ENCODE data around the gene CCDC83.

- TF ChIP-seq CTCF (IDR thresholded peaks at IDR 0.05) (no peak), POLR2A (IDR thresholded peaks at IDR 0.05) (no peak)
Measured at GRCh38 chr11:85951049-85951405, 95.8 kb downstream of the CCDC83 start.

Data from heart left ventricle (tissue), 13 donors.